Activated CD8-positive, alpha-beta memory T cell treated with anti-CD3 and anti-CD28 coated beads, Interleukin-2, amount 50 U/mL, for 24 hours (primary cell): ENCODE measurements around the gene MROH9.

Source experiments
- DNase-seq: peaks from one replicate; pipeline ENCODE4 v3.0.0-alpha.2; 2020; ENCODE audit errors: extremely low read depth

MROH9 gene

GRCh38 chr1:171081763-171082201, 146.4 kb downstream of the MROH9 start:
- DNase-seq: no peak

- no peak for DNase-seq
Observed at GRCh38 chr1:171082606-171083005, 147.3 kb downstream of the MROH9 start.

- DNase-seq: no peak
Observed at GRCh38 chr1:171083222-171083621, 147.9 kb downstream of the MROH9 start.

- no peak for DNase-seq
Observed at GRCh38 chr1:171084091-171084490, 148.8 kb downstream of the MROH9 start.

GRCh38 chr1:171084870-171085269, 149.5 kb downstream of the MROH9 start:
- DNase-seq: no peak

- no peak for DNase-seq
Observed at GRCh38 chr1:171087896-171088295, 152.6 kb downstream of the MROH9 start.

GRCh38 chr1:171090604-171091003, 155.3 kb downstream of the MROH9 start, which contains the start of gene FMO3:
Gene FMO3, plus strand, starts transcription at chr1:171090905. Its CDS starts 1,754 bp downstream, at chr1:171092659.
- no peak for DNase-seq

- no peak for DNase-seq
Observed at GRCh38 chr1:171103862-171104261, 168.5 kb downstream of the MROH9 start.

- DNase-seq: no peak
Observed at GRCh38 chr1:171107262-171107940, 172.1 kb downstream of the MROH9 start.

GRCh38 chr1:171107969-171108368, 172.6 kb downstream of the MROH9 start:
- DNase-seq: no peak

- DNase-seq: no peak
Observed at GRCh38 chr1:171109966-171110365, 174.6 kb downstream of the MROH9 start.

GRCh38 chr1:171110621-171111326, 175.4 kb downstream of the MROH9 start:
- no peak for DNase-seq

GRCh38 chr1:171112119-171112518, 176.8 kb downstream of the MROH9 start:
- DNase-seq: no peak

- DNase-seq: no peak
Observed at GRCh38 chr1:171113382-171113781, 178.0 kb downstream of the MROH9 start.
